HG03354 (cell line): Measurements from ENCODE around the gene NFATC3.

Experiments
- ATAC-seq: cut with Tn5 transposase; IDR thresholded peaks from one replicate; pipeline ENCODE4 v1.9.1; 2021; ENCODE audit warnings: mild to moderate bottlenecking; ENCODE audit not compliant: unreplicated experiment, poor library complexity, severe bottlenecking

Gene NFATC3

DNA sequence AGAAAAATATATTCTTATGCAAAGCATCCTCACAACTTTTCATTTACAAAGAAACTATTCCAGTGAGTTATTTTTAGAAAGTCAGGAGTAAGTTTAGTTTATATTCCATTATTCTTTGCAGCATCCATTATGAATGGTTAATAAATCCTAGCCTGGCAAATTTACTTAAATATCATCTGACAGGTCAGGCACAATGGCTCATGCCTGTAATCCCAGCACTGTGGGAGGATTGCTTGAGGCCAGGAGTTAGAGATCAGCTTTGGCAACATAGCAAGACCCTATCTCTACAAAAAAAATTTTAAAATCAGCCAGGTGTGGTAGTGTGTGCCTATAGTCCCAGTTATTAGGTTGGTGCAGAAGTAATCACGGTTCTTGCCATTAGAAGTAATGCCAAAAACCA lies 137.9 kb downstream of the NFATC3 start:
- no peak for ATAC-seq

DNA sequence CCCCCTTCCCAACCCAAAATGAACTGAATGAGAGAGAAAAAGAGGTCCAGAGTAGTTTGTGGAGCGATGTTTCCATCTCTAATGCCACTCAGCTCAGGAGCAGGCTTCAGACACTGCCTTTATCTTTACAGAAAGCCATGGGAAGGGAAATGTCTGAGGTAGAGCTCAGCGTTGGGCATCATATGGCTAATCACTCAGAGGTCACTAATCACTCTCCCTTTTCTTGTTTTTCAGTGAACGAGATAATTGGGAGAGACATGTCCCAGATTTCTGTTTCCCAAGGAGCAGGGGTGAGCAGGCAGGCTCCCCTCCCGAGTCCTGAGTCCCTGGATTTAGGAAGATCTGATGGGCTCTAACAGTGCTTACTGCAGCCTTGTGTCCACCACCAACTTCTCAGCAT lies 140.9 kb downstream of the NFATC3 start:
- ATAC-seq, result no peak

DNA sequence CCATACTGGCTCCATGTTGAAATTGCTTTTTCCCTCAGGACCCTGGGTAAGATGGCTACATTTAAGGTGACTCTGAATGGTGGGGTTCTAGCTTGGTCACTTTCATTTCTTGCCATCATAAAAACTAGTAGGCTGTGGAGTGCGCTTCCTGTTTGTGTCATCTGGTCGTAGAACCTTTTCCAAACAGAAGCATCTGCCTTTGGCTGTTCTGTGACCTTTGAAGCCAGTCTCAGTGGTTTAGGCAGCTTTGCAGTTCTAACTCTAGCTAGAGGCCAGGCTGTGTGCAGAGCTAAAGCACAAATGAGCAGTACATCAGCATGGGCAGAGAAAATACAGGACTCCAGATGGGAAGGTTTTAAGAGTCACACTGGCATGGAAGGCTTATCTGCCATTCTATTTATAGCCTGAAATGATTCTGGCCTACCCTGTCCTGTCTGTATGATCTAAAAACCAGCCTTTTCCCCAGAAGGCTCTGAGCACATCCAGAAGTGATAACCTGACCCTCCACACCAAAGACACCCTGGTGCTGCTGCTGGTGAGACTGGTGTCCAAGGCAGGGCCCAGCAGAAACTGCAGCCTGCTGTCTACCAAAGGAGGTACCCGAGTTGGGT lies 142.1 kb downstream of the NFATC3 start:
- ATAC-seq, result no peak

DNA sequence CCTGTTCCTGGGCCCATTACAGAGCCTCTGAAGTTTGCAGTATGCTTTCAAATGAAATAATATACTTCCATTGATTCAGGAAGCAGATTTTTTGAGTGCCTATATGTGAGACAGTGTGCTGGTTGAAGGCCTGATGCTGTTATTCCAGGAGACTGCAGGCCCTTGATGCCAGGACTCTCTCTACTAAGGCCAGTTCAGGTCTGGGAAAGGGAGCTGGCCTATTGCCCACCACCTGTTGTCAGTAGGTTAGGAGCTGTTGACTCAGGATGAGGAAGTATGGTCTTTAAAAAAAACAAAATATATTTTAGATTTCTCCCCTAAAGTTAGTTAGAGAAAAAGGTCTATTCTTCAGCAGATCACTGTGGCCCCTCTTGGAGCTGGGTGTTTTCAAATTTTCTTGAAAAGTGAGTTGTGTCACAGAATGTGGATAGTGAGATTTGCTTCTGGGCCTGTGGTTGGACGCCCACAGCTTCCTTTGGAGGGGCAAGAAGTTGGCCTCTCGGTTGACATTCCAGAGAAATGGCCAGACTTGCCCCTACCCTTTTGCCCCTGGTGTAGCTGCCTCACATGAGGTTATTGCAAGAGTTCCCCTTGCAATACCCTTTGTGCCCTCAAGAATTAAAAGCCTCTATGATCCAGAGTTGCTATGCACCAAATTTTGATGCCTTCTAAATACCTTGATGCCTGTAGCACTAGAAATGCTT lies 142.8 kb downstream of the NFATC3 start:
- no peak for ATAC-seq

- ATAC-seq, result no peak
Observed at GRCh38 chr16:68228652-68229051, 143.5 kb downstream of the NFATC3 start.

DNA sequence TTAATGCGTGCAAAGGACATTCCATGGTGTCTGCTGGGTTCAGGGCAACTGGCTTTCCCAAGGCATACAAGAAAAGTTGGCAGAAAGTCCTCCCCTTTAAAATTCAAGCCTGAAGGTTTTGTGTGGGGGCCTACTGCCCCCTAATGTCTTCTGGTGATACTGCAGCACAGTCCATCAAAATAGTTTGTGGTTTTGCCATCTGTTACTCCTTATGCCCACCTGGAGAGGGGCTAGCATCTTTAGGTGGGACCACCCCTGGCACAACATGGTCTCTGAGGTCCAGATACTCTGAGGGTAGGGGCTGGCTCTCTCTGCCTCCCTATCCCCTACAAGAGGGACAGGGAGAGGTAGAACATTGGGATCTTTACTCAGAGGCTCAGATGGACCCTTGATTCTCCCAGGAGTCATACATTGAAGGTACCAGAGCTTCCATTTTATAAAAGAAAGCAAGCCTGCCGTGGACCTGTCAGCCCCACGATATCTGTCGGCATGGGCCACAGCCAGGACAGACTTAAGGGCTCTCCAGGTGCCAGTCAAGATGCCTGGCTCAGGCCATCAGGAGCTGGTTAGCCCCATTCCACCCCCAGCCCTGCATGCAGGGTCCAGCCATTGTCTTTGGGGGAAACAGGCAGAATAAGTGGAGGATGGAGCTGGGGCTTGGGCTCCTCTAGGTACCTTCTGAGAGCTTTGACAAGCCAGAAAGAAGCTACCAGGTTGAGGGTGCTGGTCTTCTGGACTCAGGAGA lies 144.4 kb downstream of the NFATC3 start:
- ATAC-seq, result no peak

- ATAC-seq, result no peak
Observed at GRCh38 chr16:68230176-68230571, 145.0 kb downstream of the NFATC3 start.

DNA sequence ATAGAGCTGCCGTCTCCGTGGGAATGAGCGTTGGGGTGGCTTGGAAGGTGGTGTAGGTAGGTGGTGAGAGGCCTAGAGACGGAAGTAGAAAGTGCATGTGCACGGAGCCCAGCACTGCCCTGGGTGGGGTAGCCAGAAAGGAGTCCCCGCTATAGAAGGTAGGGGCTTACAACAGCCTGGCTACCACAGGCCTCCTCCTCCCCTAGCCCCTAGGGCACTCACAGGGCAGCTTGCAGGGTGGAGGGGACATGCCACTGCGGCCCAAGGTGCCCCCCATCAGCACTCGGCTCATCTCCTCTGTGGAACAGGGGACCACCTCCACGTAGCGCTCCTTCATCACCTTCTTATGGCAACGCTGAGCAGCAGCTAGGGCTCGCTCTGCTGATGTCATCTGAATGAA lies 145.8 kb downstream of the NFATC3 start:
- no peak for ATAC-seq

DNA sequence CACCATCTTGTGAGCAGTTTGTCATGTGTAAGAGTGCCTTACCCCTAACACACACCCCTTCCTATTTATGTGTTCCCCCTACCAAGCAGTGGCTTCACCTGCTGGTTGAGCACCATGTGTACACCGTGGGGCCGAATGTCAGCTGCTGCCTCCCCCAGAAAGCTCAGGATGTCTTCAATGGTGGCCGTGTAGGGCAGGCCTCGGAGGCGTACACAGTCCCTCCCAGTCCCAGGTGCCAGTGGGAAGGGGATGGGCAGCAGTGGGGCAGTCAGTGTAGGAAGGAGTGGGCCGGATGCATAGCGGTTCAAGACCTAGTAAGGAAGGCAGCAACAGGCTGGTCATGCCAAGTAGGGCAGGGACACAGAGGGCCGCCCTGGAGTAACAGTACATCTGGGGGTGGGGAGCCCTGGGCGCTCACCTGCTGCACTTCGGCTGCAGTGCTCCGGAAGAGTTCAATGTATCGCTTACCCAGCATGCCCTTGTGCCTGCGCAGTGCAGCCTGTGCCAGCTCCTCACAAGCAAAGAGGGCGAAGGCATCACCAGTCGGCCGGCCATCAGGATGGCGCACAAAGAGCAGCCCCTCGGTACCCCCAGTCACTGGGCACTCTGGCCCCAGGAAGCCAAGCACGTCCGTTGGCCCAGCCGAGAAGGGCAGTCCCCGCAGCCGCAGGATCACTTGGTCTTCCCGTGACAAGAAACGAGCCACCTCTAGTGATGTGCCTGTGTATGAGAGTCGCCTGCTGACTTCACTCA lies 146.4 kb downstream of the NFATC3 start:
- no peak for ATAC-seq

DNA sequence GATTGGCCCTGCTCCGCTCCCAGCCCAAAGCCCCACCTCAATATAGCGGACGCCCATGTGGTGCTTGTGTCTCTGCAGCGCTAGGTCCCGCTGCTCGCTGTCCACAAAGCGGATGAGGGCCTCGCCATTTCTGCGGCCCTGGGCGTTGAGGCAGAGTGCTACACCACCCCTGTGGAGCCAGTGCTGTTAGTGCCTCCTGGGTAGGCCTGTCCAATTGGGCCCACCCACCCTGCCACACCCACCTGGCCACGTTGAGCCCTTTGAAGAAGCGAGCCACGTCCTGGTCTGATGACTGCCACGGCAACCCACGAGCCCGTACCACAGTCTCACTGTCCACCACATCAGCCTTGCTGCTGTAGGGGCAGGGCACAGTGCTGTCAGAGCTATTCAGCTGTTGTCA lies 147.2 kb downstream of the NFATC3 start:
- no peak for ATAC-seq

DNA sequence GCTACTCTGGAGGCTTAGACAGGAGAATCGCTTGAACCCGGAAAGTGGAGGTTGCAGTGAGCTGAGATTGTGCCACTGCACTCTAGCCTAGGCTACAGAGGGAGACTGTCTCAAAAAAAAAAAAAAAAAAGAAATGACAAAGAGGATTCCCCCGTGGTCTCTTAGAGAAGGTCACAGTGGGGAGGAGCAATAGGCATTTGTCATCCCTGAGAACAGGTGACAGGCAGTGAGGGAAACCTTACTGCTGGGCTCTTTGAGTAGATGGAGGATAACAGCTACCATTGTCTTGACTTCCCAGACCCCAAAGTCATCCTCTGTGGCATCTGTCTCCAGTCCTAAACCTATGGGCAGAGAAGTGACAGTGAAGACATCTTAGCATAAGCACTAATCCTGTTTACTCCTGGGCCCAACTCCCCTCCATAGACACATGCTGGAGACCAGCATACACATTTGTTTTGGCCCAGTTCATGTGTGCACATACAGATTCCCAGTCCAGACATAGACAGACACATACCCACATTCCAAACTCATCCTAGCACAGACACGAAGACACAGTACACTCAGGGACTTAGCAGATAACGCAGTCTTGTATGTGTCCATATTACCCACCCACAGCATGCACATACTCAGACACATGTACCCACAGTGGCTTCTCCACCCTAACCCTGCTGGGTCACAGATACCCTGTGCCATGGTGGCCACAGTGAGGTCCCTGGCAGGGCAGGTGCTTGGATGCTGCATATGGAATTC lies 148.1 kb downstream of the NFATC3 start:
- ATAC-seq, result no peak

DNA sequence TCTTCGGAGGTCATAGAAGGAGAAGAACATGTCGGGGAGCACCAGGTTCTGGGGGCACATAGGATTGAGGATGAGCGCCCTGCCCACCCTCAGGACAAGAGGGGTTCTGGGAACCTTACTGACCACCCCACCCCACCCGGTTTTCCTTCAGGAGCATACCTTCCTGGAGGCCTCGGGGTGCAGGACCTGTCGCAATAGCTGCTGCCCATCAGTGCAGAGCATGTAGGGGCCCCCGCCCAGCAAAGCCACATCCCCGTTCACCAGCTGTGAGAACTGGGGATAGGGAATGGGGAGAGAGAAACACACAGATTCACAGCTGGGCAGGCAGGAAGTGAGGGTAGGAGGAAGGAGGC lies 148.6 kb downstream of the NFATC3 start:
- ATAC-seq, result no peak

DNA sequence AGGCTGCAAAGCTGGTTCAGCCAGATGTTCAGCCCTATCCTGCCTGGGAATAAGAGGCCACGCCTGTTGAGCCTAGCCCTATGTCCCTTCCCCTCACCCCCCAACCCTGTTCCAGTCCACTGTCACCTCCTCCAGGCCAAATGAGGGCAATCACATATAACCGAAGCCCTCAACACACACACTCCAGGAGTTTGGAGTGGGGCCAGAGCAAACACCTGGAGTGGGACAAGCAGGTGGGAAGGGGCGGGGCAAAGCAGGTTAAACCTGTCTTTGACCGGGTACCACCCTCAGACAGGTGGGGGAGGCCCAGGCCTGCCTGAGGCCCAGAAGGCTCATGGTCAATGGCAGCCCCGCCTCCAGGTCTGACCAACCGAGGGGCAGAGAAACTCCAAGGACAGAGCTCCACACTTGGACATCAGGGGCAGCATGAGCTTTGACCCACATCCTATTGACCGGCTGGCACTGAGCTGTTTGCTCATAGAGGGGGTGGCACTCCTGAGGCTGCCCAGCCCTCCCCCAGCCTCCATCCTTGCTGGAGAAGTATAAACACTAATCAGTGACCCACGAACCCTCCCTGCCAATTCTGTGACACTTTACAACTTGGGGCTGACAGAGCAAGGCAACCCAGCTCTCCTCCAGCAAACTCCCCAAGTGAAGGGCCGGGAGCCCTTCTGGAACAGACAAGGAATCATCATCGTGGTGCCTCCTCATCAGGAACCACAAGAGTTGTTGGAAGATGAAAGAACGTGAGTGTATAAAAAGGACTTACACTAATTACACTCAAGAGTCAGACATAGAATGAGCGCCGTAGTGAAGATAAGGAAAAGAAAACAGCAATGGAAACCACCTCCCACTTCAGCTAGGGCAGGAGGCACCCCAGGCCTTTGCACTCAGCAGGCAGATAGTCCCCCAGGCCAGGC lies 149.3 kb downstream of the NFATC3 start:
- no peak for ATAC-seq

DNA sequence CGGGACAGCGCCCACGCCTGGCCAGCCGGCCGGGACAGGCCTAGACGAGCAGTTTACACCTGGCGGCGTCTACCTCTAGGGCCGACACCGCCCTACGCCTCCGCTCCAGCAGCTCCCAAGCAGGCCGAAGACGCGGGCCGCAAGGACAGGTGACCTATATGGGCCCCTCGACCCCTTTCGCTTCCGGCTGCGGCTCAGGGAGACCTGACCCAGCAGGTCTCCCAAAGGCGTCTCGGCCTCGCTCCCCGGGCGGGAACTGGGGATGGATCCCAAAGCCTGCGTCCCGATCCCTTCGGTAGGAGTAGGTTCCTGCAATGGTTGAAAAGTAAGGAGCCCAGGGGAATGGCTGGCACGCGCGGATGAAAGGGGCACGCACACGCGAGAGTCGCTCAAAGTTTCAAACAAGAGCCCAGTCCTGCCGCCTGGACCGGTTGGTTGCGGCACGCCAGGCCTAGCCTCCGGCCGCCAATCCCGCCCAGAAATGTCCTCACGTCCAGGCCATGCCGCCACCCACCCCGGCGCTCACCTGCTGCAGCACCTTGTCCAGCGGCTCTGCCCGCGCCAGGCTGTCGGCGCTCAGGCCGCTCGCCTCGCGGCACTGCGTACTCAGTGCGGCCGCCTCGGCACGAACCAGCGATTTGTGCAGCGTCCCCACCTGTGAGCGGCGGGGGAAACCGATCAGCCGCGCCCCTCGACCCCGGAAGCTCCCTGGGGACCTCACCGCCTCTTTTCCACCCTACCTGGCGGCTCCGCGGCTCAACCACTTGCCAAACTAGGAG lies 150.1 kb downstream of the NFATC3 start:
- no peak for ATAC-seq

- ATAC-seq, result no peak
Observed at GRCh38 chr16:68235887-68236136, 150.6 kb downstream of the NFATC3 start, which contains the start of gene ESRP2. Gene ESRP2, minus strand, starts transcription at chr16:68236127. Its CDS starts 82 bp downstream, at chr16:68236045.

GRCh38 chr16:68236137-68236825 lies 151.1 kb downstream of the NFATC3 start:
- no peak for ATAC-seq

- ATAC-seq, result no peak
Observed at GRCh38 chr16:68236826-68237242, 151.7 kb downstream of the NFATC3 start.
